Measurements from ENCODE around the gene COQ8A.
"Not testable (repeated sequence)": the region's sequence is repeated elsewhere in the genome, so short reads cannot be mapped to it uniquely, and the experiment has no call there.

The COQ8A gene

DNA sequence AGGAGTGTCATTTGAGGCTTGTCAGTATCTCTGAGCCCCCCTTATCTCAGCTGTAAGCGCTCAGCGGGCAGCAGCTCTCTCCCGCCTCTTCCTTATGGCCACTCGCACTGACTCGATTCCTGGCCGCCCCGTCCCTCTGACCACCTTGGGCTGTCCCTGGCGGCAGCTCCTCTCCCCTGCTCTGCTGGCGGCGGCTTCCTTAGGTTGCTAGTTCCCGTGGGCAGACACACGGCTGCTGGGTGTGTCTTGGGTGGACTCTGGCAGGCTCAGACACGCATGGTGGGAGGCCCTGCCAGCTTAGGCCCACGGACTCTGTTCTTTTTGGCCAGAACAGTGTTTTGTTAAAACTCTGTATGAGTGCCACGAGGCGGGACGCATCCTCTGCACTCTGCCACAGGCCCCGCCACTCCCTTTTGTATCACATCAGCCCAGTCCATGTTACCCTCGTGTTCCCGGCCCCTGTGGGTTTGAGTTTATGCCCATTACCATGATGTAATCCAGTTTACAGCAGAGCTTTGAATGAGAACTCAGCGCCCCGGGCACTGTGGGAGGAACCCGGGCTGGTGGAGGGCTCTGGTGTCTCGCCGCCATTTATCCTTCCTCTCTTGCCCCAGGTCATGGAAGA lies 45.9 kb downstream of the COQ8A start:
- no peak for DNase-seq

DNA sequence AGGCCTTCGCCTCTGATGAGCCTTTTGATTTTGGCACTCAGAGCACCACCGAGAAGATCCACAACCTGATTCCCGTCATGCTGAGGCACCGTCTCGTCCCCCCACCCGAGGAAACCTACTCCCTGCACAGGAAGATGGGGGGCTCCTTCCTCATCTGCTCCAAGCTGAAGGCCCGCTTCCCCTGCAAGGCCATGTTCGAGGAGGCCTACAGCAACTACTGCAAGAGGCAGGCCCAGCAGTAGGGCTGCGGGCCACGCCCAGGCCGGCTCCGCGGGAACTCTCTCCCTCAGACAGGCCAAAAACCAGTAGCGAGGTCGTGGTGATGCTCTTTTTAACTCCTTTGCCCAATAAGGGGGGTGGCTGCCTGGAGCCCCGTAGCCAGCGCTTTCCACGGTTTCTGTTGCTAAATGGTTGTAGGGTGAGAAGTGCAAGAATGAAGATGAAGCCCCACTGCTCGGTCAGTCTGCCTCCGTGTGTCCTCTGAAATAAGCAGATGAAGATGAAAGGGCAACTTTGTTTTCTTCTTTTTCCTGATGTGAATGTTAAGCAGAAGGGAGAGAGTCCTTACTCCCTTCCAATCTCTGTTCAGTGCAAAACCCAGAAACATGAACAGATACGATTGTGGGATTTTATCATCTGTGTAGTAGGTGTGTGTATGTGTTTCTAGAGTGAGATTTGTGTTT lies 46.5 kb downstream of the COQ8A start:
- DNase-seq, result no peak

DNA sequence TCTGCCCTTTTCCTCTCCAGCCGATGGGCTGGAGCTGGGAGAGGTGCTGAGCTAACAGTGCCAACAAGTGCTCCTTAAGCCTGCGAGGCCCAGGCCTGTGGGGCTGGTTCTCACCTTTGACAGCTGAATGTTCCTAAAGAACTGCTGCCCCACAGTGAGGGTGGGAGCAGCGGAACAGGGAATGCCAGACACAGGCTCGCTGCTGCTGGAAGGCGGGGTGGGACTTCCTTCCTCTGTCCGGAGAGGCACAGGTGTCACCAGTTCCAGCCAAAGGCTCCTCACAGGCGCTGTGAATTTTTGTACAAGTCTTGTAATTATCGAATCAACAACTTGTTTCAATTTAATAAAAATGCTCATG lies 47.1 kb downstream of the COQ8A start:
- no peak for DNase-seq

- DNase-seq, result no peak
These were observed 47.7 kb downstream of the COQ8A start for GRCh38 chr1:226987623-226988333.

DNA sequence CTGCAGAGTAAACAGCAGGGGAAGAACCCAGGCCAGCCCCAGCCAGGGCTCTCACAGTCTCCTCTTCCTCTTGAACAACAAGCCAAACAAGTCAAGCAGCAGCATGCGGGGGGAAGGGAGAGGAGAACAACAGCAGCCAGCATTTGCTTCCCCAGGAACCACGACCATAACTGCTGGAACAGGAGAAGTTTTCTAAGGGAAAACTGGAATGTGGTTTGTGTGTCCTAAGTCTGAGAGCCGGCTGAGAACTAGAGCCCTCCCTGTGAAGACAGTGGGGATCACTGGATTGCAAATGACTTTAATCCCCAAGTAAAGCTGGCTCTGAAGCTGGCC lies 48.2 kb downstream of the COQ8A start:
- DNase-seq, result no peak

DNA sequence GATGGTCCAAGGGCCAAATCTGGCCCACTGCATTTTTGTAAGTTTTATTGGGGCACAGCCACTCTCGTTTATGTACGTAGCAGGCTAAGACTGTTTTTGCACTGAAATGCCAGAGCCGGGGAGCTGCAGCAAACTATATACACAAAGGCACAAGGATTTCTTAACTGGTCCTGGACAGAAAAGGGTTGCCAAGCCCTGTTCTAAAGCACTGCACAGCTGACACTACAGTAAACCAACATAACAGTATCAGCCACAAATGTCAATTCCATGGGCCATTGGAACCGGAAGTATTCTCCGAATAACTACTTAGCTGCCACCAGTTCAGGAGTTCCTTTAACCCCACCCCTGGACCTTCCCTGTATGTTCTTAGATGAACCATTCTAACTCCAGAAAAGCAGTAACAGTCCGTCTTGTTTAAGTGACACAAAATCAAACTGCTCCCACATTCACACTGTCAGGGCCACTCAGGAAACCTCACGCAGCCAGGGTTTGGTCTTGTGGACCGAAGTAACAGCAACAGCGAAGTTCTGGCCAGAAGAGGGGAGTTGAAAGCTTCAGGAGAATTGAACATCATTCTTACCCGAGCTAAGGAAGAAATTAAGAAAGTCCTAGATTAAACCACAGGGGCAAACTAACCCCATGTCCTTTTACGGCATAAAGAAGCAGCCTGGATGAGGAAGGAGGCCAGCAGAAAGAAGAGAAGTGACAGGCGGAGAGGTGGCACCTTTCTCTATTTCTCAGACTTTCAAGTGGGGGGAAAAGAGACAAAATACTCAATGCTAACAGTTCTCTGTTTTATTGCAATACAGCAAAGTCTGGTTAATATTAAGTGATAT lies 49.2 kb downstream of the COQ8A start:
- DNase-seq, result no peak

DNA sequence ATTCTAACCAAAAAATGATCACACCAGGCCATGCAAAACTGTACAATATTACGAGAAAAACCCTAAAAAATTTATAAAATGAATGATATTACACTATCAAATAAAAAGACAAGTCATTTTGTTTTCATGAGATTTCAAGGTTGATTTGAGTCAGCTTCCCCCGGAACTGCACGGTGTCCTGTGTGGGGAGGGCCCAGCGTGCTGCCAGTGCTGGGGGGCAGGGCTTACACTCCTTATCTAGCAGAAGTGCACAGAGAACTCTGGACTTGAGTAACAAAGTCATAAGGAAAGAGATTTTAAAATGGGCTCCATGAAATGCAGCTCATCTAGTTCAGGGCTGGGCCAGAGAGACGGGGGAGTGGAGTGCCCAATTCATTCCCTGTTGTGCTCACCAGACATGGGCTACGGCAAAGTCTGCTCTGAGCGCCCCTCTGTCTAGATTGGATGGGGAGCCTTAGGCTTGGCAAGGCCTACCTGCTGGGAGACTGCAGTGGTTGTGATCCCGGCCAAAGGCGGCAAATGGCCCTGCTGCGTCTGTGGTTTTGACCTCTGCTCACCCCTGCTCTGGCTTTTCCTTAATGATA lies 50.1 kb downstream of the COQ8A start:
- no peak for DNase-seq

GRCh38 chr1:226991920-226992319 lies 51.8 kb downstream of the COQ8A start:
- no peak for DNase-seq

DNA sequence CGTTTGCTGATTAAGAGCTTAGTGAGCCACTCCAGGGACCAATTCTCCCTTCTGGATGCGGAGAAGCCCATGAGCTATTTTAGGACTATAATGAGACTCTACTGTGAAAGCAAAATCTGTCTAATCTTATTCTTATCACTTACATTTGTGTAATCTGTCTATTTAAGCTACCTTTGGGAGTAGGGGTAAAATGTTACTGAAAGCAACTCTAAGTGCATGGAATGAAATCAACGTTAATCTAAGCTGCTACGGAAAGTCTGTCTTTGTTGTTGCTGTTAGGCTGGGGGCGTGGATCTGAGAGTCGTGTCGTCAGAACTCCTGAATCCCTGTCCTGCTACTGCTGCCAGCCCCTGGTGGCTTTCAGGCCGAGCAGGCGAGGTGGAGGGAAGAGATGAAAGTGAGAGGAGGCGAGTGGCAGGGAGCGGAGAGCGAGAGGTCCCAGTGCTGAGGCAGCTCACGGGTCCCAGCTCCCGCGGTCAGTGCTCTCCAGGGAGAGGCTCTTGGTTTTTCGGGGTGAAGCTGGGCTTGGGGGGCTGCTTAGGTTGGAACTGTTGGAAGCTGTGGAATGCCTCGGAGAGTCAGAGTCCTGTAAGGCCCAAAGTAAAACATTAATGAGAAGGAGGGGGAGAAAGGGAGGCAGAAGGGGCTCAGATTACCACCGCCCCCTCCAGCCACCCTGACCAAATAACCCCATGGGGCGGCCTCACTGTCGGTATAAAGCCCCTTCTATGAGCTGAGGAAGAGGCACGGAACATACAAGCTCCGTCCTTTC lies 53.9 kb downstream of the COQ8A start:
- DNase-seq, result no peak

DNA sequence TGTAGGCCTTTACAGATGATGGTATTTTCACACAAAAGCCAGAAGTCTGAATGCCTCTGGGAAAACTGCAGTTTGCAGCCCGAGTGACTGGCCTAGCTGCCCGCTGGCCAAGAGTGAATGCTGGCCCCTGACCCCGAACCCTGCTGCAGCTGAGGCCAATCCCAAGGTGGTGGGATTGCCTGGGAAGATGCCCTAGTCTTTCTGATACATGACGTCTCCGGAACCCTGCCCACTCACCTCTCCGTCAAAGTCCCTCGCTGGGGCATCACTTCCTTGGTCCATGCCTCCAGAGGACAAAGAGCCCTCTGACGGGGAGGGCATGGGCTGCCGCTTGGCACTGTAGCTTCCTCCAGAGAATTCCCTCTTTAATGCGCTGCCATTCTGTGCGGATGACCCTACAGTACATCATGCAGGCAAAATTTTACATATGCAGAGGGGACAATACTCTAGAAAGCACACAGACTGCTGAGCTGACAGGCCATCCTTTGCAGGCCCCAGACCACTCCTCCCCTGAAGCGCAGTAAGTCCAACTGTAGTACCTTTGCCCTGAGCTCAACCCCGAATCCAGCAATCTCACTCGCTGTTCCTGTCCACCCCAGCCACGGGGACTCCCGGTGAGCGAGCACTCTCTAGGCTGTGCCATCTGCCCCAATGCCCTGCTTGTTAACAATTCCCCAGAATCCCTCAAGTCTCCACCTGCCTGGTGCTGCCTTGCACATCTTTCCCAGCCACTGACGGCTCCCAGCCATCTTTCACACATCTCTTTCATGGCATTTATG lies 54.7 kb downstream of the COQ8A start:
- DNase-seq, result no peak

DNA sequence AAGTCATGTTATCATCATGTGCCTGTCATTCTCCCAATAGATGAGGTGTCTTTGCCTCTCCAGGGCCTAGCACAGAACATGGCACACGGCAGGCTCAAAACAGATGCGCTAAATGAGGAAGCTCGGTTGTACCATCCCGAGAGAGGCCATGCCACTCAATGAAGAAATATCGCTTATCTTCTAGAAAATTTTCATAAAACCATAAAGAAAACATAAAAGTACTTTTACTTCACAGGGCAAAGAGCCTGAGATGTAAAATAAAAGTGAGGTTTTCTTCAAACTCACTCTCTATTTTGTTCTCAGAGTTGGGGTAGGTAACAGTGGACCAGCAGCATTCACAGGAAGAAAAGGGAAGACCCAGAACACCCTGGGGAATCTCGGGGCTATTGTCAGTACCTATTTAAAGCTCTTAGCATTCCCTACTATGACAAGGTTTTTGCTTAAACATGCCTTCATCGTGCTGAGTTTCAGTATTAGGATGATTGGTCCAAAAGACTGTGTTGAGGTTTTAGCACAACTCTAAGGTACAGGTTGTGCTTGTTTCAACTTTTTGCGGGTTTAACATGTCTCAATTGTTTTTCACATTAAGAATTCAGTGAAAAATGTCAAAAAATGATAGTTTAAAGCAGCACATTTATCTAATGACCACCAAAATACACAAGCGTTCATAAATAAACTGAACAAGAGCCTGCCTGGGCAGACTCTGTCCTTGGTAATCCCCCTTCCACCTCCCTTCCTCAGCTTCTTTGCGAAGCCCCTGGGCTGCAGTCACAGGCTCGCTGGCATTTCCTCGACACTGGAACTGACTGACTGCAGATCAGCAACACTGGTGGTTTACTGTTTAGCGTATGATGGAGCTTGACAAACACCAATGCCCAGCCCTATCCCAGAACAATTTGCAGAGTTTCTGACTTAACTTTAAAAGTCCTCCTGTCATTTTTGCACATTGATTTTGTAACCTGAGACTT lies 55.6 kb downstream of the COQ8A start:
- DNase-seq, result no peak

DNA sequence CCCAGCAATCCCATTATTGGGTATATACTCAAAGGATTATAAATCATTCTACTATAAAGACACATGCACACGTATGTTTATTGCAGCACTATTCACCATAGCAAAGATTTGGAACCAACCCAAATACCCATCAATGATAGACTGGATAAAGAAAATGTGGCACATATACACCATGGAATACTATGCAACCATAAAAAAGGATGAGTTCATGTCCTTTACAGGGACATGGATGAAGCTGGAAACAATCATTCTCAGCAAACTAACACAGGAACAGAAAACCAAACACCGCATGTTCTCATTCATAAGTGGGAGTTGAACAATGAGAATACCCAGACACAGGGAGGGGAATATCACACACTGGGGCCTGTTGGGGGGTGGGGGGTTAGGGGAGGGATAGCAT lies 59.5 kb downstream of the COQ8A start:
- DNase-seq, result not testable (repeated sequence)

DNA sequence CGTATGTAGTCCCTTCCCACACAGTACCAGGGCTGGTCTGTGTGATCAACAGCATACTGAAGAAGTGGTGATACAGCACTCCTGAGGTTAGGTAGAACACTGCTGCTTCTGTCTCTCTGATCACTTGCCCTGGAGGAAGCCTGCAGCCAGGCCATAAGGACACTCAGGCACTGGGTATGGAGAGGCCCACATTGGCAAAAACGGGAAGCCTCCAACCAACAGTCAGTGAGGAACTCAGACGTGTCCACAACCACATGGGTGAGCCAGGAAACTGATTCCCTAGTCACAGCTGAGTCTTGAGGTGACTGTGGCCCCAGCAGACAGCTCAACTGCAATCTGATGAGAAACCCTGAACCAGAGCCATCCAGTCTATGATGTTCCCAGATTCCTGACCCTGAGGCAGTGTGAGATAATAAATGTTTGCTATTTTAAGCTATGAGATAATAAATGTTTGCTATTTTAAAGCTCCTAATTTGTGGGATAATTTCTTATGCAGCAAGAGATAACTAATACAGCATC lies 62.5 kb downstream of the COQ8A start:
- no peak for DNase-seq

- no peak for DNase-seq
These were observed 63.1 kb downstream of the COQ8A start for GRCh38 chr1:227003165-227003564.

- DNase-seq, result no peak
These were observed 64.7 kb downstream of the COQ8A start for GRCh38 chr1:227004796-227005195.

- DNase-seq, result no peak
These were observed 66.2 kb downstream of the COQ8A start for GRCh38 chr1:227006226-227006796.

DNA sequence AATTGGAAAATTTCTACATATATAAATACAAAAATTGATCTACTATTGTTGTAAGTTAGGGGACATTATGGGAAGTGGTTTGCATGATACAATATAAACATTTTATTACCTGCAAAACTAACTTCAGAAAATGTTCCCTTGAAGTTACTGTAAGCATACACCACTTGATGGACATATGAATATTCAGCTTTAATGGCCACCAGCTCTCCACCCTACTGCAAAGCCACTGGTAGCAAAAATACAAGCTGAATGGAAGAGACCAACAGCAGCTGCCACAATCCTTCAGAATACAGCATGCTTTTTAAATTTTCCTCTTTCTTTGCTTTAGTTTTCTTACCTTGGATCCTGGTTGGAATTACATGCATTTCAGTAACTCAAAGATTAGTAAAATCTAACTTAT lies 69.8 kb downstream of the COQ8A start:
- no peak for DNase-seq

DNA sequence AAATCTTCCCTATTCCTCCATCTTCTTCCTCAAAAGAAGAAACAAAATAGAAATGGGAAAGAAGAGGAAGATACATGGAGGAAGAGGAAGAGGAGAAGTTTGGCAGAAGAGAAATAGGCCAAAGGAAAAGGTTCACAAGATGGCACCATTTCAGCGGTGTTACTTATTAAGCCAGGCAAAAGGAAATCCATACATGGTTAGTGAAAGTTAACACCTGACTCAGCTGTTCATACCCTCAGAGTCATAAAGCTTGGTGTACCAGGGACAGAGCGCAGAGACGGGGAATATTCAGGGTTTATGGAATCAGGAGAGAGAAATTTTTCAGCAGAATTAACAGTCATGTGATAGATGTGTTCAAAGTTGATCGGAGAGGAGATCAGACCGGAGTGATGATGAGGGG lies 70.6 kb downstream of the COQ8A start:
- no peak for DNase-seq

DNA sequence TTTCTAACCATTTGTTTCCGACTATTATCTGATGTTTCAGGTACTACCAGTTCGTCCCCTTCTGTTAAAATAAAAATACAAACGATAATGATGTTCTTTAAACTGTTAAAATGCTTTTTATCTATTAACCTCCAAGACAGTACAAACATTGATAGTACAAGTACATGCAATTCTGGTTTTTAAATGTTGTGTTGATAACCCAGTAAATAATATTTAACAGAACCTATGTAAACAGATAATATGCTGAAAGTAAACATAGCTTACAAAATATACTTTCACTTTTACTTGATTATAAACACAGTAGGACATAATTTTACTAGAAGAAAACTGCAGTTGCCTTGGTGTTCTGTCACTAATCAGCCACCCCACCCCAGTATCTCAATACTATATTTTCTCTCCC lies 76.9 kb downstream of the COQ8A start:
- DNase-seq, result no peak

GRCh38 chr1:227032396-227032795 lies 92.3 kb downstream of the COQ8A start:
- no peak for DNase-seq

All from EL (cell line).